Right lobe of liver (tissue), 4 donors: Measurements from ENCODE around the gene F11.

Experiments used
- CTCF ChIP-seq, 4 donors: fragments of 200-600 bp in 3 of 4; fragments of 450-650 bp in 1 of 4; IDR thresholded peaks; one replicate each; pipeline versions ENCODE4 v1.5.1 to v1.8.0; 2016 to 2022; ENCODE audit warnings: antibody characterized with exemption in 4 of 4, mild to moderate bottlenecking in 2 of 4
- POLR2A ChIP-seq: fragments of 450-650 bp; IDR thresholded peaks from one replicate; pipeline ENCODE4 v1.6.1; 2017; ENCODE audit warnings: antibody characterized with exemption, mild to moderate bottlenecking
- donor health status: DM: no; HTN: no; CAD: no.
- donor health status: DM: no; HTN: no; CAD: no.
- donor health status: DM: no; HTN: yes; CAD: no.

- no peak for TF ChIP-seq CTCF (IDR thresholded peaks at IDR 0.05)
- no peak for TF ChIP-seq POLR2A
Observed at GRCh38 chr4:186307916-186308315, 41.9 kb downstream of the F11 start.
